OCI-LY3 (cell line): Measurements from ENCODE around the gene SRPK2.

ENCODE experiments used
- EZH2phosphoT487 ChIP-seq: fragments of 200-600 bp; shearing (Covaris generic); IDR thresholded peaks from 2 replicates; pipeline ENCODE4 v1.6.1; 2018; ENCODE audit warnings: antibody characterized with exemption, mixed run types, low read depth
- TF ChIP-seq, protein P1 (sequence below): fragments of 200-600, 300-600 bp; sonication (generic); IDR thresholded peaks from 2 replicates; pipeline ENCODE4 v1.5.1; 2014; ENCODE audit warnings: antibody characterized with exemption, low read length, low read depth

DNA sequence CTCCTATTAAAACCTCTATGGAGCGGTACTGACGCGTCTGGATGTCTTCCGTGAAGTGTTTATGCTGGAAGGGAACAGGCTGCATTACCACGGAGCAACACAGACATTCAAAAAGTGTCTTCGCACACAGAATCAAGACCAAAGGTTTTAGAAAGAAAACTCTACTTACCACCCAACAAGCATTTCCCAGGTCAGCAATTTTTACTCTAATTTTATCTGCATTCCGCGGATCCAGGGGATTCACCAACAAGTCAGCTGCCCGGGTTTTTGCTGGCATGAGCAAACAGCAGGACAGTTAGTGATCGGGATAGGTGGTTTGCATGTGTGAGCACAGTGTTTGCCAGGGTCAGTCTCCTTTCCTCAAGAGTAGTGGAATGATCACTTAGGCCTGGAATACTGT is 255.9 kb downstream of the SRPK2 start:
- TF ChIP-seq, protein P1, sequence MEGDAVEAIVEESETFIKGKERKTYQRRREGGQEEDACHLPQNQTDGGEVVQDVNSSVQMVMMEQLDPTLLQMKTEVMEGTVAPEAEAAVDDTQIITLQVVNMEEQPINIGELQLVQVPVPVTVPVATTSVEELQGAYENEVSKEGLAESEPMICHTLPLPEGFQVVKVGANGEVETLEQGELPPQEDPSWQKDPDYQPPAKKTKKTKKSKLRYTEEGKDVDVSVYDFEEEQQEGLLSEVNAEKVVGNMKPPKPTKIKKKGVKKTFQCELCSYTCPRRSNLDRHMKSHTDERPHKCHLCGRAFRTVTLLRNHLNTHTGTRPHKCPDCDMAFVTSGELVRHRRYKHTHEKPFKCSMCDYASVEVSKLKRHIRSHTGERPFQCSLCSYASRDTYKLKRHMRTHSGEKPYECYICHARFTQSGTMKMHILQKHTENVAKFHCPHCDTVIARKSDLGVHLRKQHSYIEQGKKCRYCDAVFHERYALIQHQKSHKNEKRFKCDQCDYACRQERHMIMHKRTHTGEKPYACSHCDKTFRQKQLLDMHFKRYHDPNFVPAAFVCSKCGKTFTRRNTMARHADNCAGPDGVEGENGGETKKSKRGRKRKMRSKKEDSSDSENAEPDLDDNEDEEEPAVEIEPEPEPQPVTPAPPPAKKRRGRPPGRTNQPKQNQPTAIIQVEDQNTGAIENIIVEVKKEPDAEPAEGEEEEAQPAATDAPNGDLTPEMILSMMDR = no peak
- TF ChIP-seq EZH2phosphoT487 = no peak
